Transverse colon (tissue), 4 donors: Measurements from ENCODE around the gene MRGPRD. TPM values are rescaled to one million over a fixed set of nuclear protein-coding genes. Genes with fewer than 3 reads are reported as not detected.
A peak's percentile ranks its signal among the peaks of the same experiment; 100 is the strongest.

Experiments used
- DNase-seq: peaks from one replicate; pipeline ENCODE4 v3.0.0-alpha.2; 2019
- H3K27ac ChIP-seq, 4 donors: fragments of 200-600 bp; sonication (generic); 2 replicates each; pipeline ENCODE4 v1.5.1; 2016 to 2018; ENCODE audit warnings: inconsistent platforms in 4 of 4
- H3K27me3 ChIP-seq: fragments of 200-600 bp; sonication (generic); 2 replicates; pipeline ENCODE4 v1.5.1; 2017; ENCODE audit warnings: inconsistent platforms
- H3K36me3 ChIP-seq, 4 donors: fragments of 200-600 bp; sonication (generic); 2 replicates each; pipeline ENCODE4 v1.5.1; 2017 to 2019; ENCODE audit warnings: inconsistent platforms in 4 of 4
- H3K4me1 ChIP-seq, 4 donors: fragments of 200-600 bp; sonication (generic); 2 replicates each; pipeline ENCODE4 v1.5.1; 2017 to 2020; ENCODE audit warnings: inconsistent platforms in 4 of 4
- H3K4me3 ChIP-seq, 4 donors: fragments of 200-600 bp; sonication (generic); 1 replicate in 1 of 4; 2 replicates in 3 of 4; pipeline versions ENCODE4 v1.5.1 to v1.6.1; 2017 to 2019; ENCODE audit warnings: inconsistent platforms in 4 of 4
- H3K9me3 ChIP-seq, 2 donors: fragments of 200-600 bp; sonication (generic); 2 replicates each; pipeline ENCODE4 v1.5.1; 2017 to 2019; ENCODE audit warnings: inconsistent platforms in 2 of 2
- EP300 ChIP-seq: sonication (generic); formaldehyde crosslinking; IDR thresholded peaks from one replicate; pipeline ENCODE4 v1.6.1; 2017; ENCODE audit warnings: antibody characterized with exemption, low read depth
- POLR2A ChIP-seq: fragments of 450-650 bp; IDR thresholded peaks from one replicate; pipeline ENCODE4 v1.6.1; 2016; ENCODE audit warnings: antibody characterized with exemption, mild to moderate bottlenecking, moderate library complexity
- POLR2AphosphoS5 ChIP-seq, 3 donors: sonication (generic); formaldehyde crosslinking; IDR thresholded peaks; one replicate each; pipeline ENCODE4 v1.6.1; 2016; ENCODE audit warnings: antibody characterized with exemption in 3 of 3
- WGBS, 2 donors: methylation state at CpG; one replicate each; pipeline ENCODE4 v1.1.5; 2018; ENCODE audit warnings: low coverage in 1 of 2; 5-methylcytosine and 5-hydroxymethylcytosine counted together
- in situ Hi-C, 4 donors: fragments of 200-750 bp; cut with MboI; loops; one replicate each; pipeline versions ENCODE4 v1.15.0 to v1.15.1; 2017; ENCODE audit warnings: low sequenced_read_pairs in 3 of 4, low pct_ligation_motif_present in 1 of 4, low pct_unique_long_range_greater_than_20kb in 1 of 4
- intact Hi-C: fragments of 100-400 bp; cut with DNase I; formaldehyde crosslinking; loops from one replicate; pipeline ENCODE4 v1.15.1; 2023; ENCODE audit warnings: low total_unique reads
- total RNA-seq, 4 donors: library from RNA; depleted of rRNA; stranded (reverse); fragments of >200 nt; gene quantifications; one replicate each; pipeline ENCODE4 v1.1.0, GENCODE V29; 2016
- TF ChIP-seq, protein P1 (sequence below), 5 experiments: fragments of 200-600 bp in 3 of 5; fragments of 450-650 bp in 2 of 5; sonication (generic) in 3 of 5; IDR thresholded peaks; 1 replicate in 2 of 5; 2 replicates in 3 of 5; pipeline ENCODE4 v1.5.1; 2016 to 2017; ENCODE audit warnings: antibody characterized with exemption in 5 of 5, inconsistent platforms in 3 of 5, mild to moderate bottlenecking in 2 of 5, moderate library complexity in 1 of 5

MRGPRD gene
- total RNA-seq, 4 donors from 2014 or later: not detected

DNA sequence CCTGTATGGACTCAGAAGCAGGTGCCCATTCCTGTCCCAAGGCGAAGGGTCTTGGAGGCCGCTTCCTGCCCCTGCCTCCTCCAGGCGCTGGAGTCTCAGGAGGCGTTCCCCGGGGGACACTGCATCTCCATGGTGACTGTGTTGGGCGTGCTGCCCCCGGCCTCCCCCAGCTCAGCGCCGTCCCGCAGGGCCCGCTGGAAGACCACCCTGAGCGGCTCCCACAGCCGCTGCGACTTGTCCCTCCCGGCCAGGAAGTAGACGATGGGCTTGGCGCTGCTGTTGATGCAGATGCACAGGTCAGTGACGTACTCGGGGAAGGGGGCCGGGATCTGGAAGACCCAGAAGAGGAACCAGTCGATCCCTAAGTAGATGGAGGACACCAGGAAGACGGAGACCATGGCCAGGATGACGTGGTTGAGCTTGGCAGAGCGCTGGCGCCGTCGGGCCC is 24.4 kb upstream of the MRGPRD start:
- no peaks in the 10 kb centered on the region for H3K36me3 ChIP-seq
- TF ChIP-seq, protein P1, sequence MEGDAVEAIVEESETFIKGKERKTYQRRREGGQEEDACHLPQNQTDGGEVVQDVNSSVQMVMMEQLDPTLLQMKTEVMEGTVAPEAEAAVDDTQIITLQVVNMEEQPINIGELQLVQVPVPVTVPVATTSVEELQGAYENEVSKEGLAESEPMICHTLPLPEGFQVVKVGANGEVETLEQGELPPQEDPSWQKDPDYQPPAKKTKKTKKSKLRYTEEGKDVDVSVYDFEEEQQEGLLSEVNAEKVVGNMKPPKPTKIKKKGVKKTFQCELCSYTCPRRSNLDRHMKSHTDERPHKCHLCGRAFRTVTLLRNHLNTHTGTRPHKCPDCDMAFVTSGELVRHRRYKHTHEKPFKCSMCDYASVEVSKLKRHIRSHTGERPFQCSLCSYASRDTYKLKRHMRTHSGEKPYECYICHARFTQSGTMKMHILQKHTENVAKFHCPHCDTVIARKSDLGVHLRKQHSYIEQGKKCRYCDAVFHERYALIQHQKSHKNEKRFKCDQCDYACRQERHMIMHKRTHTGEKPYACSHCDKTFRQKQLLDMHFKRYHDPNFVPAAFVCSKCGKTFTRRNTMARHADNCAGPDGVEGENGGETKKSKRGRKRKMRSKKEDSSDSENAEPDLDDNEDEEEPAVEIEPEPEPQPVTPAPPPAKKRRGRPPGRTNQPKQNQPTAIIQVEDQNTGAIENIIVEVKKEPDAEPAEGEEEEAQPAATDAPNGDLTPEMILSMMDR (IDR thresholded peaks at IDR 0.05): no peak
- no peak for TF ChIP-seq EP300
- TF ChIP-seq POLR2AphosphoS5 (IDR thresholded peaks at IDR 0.05): no peak
- no peak for TF ChIP-seq POLR2A
- in situ Hi-C loops: no loop called here
- intact Hi-C loops: loop anchor here (5.0 kb wide), 1 partner anchor 78 kb away; no protein-coding TSS in a partner anchor
- no peak for DNase-seq
- no peaks in the 10 kb centered on the region for H3K9me3 ChIP-seq
- WGBS, 2 donors: 65 to 86% methylated on average over 4 to 22 of the region's 27 CpGs
- H3K27me3 ChIP-seq: peaks cover under 1% of the 10 kb centered on the region
- H3K27ac ChIP-seq: peak overlapping the region; percentile 87 to 98 (median 94)
- H3K4me3 ChIP-seq: no peak overlapping the region
- peaks cover 47 to 74% (median 56%) of the 10 kb centered on the region in 4 donors for H3K4me1 ChIP-seq

GRCh38 chr11:69004411-69005182 is 23.8 kb upstream of the MRGPRD start:
- in situ Hi-C loops: no loop called here
- intact Hi-C loops: loop anchor here (5.0 kb wide), 2 partner anchors 57 to 77 kb away; no protein-coding TSS in a partner anchor

GRCh38 chr11:69003866-69004367 is 23.1 kb upstream of the MRGPRD start:
- H3K27ac ChIP-seq: peak overlapping the region; percentile 72 to 98 (median 94)
- no peaks in the 10 kb centered on the region for H3K27me3 ChIP-seq
- no peak for DNase-seq
- intact Hi-C loops: loop anchor here (5.0 kb wide), 1 partner anchor 57 kb away; no protein-coding TSS in a partner anchor
- H3K9me3 ChIP-seq: no peaks in the 10 kb centered on the region
- 80% methylated on average over 18 of the region's 20 CpGs; no CpG with 5 or more reads in 1 of the 2 donors for WGBS, 2 donors
- in situ Hi-C loops: no loop called here
- no peak overlapping the region for H3K4me3 ChIP-seq
- H3K4me1 ChIP-seq: peaks cover 43 to 69% (median 55%) of the 10 kb centered on the region in 4 donors
- TF ChIP-seq POLR2AphosphoS5 (IDR thresholded peaks at IDR 0.05): no peak
- no peak for TF ChIP-seq POLR2A
- TF ChIP-seq, protein P1 (IDR thresholded peaks at IDR 0.05): no peak
- no peak for TF ChIP-seq EP300
- no peaks in the 10 kb centered on the region for H3K36me3 ChIP-seq

More at GRCh38 chr11:69004411-69005182, 23.8 kb upstream of the MRGPRD start:
- 78% methylated on average over 13 of the region's 13 CpGs; no CpG with 5 or more reads in 1 of the 2 donors for WGBS, 2 donors
- no peak overlapping the region for H3K4me3 ChIP-seq
- H3K27me3 ChIP-seq: no peaks in the 10 kb centered on the region
- no peaks in the 10 kb centered on the region for H3K9me3 ChIP-seq
- no peaks in the 10 kb centered on the region for H3K36me3 ChIP-seq
- H3K4me1 ChIP-seq: peaks cover 44 to 71% (median 58%) of the 10 kb centered on the region in 4 donors
- no peak for TF ChIP-seq POLR2A
- H3K27ac ChIP-seq: peak overlapping the region; percentile 87 to 98 (median 94)
- DNase-seq: no peak

DNA sequence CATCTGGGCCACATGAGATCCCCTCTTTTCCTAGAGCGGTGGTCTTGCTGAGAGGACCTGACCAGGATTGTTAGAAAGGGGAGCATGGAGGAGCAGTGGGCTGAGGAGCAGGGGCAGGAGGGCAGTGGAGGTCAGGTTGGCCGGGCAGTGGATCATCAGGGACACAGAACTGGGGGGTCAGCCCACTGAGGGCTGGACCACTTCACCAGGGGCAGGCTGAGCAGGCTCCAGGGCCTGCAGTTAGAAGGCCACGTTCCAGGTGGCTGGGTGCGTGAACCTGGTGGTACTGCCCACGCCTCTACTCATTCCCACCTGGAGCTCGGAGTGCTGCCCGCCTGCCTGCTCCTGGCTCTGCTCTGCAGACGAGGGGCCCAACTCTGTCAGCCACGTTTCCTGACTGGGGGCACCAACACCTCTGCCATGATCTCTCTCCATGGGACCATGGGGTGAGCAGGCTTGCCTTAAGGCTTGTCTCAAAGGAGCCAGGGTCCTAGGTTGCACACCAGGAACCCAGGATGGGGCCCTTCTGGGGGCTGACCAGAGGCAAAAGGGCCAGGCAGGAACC is 22.6 kb upstream of the MRGPRD start:
- peaks cover 38 to 70% (median 57%) of the 10 kb centered on the region in 4 donors for H3K4me1 ChIP-seq
- in situ Hi-C loops: no loop called here
- no peaks in the 10 kb centered on the region for H3K27me3 ChIP-seq
- TF ChIP-seq POLR2AphosphoS5 (IDR thresholded peaks at IDR 0.05): no peak
- H3K4me3 ChIP-seq: no peak overlapping the region
- intact Hi-C loops: loop anchor here (5.0 kb wide), 1 partner anchor 56 kb away; no protein-coding TSS in a partner anchor
- 60 to 78% methylated on average over 1 to 9 of the region's 9 CpGs for WGBS, 2 donors
- peak overlapping the region; percentile 72 to 98 (median 94) for H3K27ac ChIP-seq
- H3K9me3 ChIP-seq: no peaks in the 10 kb centered on the region
- H3K36me3 ChIP-seq: no peaks in the 10 kb centered on the region
- peak; percentile 6 for DNase-seq
